ENCODE measurements around the gene MDN1. TPM values are rescaled to one million over a fixed set of nuclear protein-coding genes. Genes with fewer than 3 reads are reported as not detected.
A peak's percentile ranks its signal among the peaks of the same experiment; 100 is the strongest.

Gene MDN1
- total and polyA plus RNA-seq, 2 of the 13 experiments (the other 11 are each of a cell fraction or from before 2014, with no cell fraction given), result 18.8 to 52.9 TPM

GRCh38 chr6:89638320-89639195, 181.0 kb downstream of the MDN1 start, which contains the start of gene LYRM2 (continued):
- TF ChIP-seq RERE (CRISPR knock-in tag; IDR thresholded peaks at IDR 0.05; ENCODE audit: low read depth), result no peak
- peak; percentile 72; the same call in 1 of the 2 replicates for TF ChIP-seq ZNF891 (CRISPR knock-in tag; IDR thresholded peaks at IDR 0.05)
- no peak for TF ChIP-seq BATF2 (CRISPR knock-in tag; IDR thresholded peaks at IDR 0.05)
- TF ChIP-seq NFATC3 (CRISPR knock-in tag; IDR thresholded peaks at IDR 0.05), result 0 out of 2 replicates have a peak, but pooled peaks have one; percentile 70
- no peak for TF ChIP-seq PATZ1 (CRISPR knock-in tag; IDR thresholded peaks at IDR 0.05)
- TF ChIP-seq ZNF138 (CRISPR knock-in tag; IDR thresholded peaks at IDR 0.05; ENCODE audit: low read depth), result no peak
- TF ChIP-seq MYPOP (CRISPR knock-in tag; IDR thresholded peaks at IDR 0.05), result peak; percentile 89
- TF ChIP-seq ZFY (CRISPR knock-in tag; IDR thresholded peaks at IDR 0.05), result peak; percentile 81
- TF ChIP-seq SMAD1 (CRISPR knock-in tag; IDR thresholded peaks at IDR 0.05; ENCODE audit: borderline replicate concordance, low read depth), result no peak; the same call in 1 of the 2 replicates
- peak; percentile 96 for TF ChIP-seq ARID4A (CRISPR knock-in tag; IDR thresholded peaks at IDR 0.05; ENCODE audit: borderline replicate concordance)
- TF ChIP-seq ZNF766 (CRISPR knock-in tag; IDR thresholded peaks at IDR 0.05; ENCODE audit: borderline replicate concordance), result peak; percentile 71; the same call in 1 of the 2 replicates
- TF ChIP-seq ZNF33B (CRISPR knock-in tag; IDR thresholded peaks at IDR 0.05), result 0 out of 2 replicates have a peak, but pooled peaks have one; percentile 43
- TF ChIP-seq SOX5 (CRISPR knock-in tag; IDR thresholded peaks at IDR 0.05; ENCODE audit: borderline replicate concordance), result no peak
- peak; percentile 57; the same call in 1 of the 2 replicates for TF ChIP-seq KDM3A (CRISPR knock-in tag; IDR thresholded peaks at IDR 0.05; ENCODE audit: low read depth)

Data from HepG2 (cell line).